HepG2 (cell line): ENCODE measurements around the gene PPP1R12C. TPM values are rescaled to one million over a fixed set of nuclear protein-coding genes. Genes with fewer than 3 reads are reported as not detected.

Experiments
- DMAP1 ChIP-seq: IDR thresholded peaks from 2 replicates; pipeline ENCODE4 v1.6.1; 2016
- GLI4 ChIP-seq: sonication (generic); formaldehyde crosslinking; IDR thresholded peaks from 2 replicates; pipeline ENCODE4 v1.5.1; 2020; ENCODE audit warnings: missing genetic modification reagents, mild to moderate bottlenecking, moderate library complexity, borderline replicate concordance
- HBP1 ChIP-seq: IDR thresholded peaks from 2 replicates; pipeline ENCODE4 v1.6.1; 2016; ENCODE audit warnings: low read depth, control low read depth
- HNRNPK ChIP-seq: fragments of 200-400 bp; formaldehyde crosslinking; IDR thresholded peaks from 2 replicates; pipeline ENCODE4 v1.6.1; 2018; ENCODE audit warnings: low read length, low read depth, moderate library complexity, mild to moderate bottlenecking; ENCODE audit not compliant: poor library complexity, severe bottlenecking
- IRF2 ChIP-seq: IDR thresholded peaks from 2 replicates; pipeline ENCODE4 v1.6.1; 2018; ENCODE audit warnings: missing genetic modification reagents, missing compliant biosample characterization
- JARID2 ChIP-seq: sonication (generic); formaldehyde crosslinking; IDR thresholded peaks from 2 replicates; pipeline ENCODE4 v1.8.1; 2023; ENCODE audit warnings: missing genetic modification reagents, inconsistent platforms; ENCODE audit not compliant: insufficient replicate concordance
- LCORL ChIP-seq, 2 experiments: fragments of 450-650 bp in 1 of 2; sonication (generic) in 1 of 2; formaldehyde crosslinking in 1 of 2; IDR thresholded peaks; 2 replicates each; pipeline versions ENCODE4 v1.5.0 to v1.6.1; 2017 to 2020; ENCODE audit warnings: antibody characterized with exemption in 1 of 2, missing genetic modification reagents in 1 of 2
- MNT ChIP-seq: fragments of 450-650 bp; IDR thresholded peaks from 2 replicates; pipeline ENCODE4 v1.6.1; 2016
- MTA3 ChIP-seq: sonication (generic); formaldehyde crosslinking; IDR thresholded peaks from 2 replicates; pipeline ENCODE4 v1.4.0; 2020; ENCODE audit warnings: missing genetic modification reagents
- NFYC ChIP-seq: IDR thresholded peaks from 2 replicates; pipeline ENCODE4 v1.6.1; 2016; ENCODE audit warnings: missing genetic modification reagents, missing compliant biosample characterization
- NR2F6 ChIP-seq, 2 experiments: IDR thresholded peaks; 2 replicates each; pipeline ENCODE4 v1.6.1; 2016; ENCODE audit warnings: antibody characterized with exemption in 1 of 2, mild to moderate bottlenecking in 1 of 2
- PHF5A ChIP-seq: IDR thresholded peaks from one replicate; pipeline ENCODE4 v1.6.1; 2018; ENCODE audit warnings: low read depth, missing genetic modification reagents; ENCODE audit not compliant: unreplicated experiment
- POLR2AphosphoS2 ChIP-seq: IDR thresholded peaks from 2 replicates; pipeline ENCODE4 v1.6.1; 2011; ENCODE audit warnings: low read depth, low read length, improper control_type of control experiment
- XRCC5 ChIP-seq: fragments of 200-400 bp; formaldehyde crosslinking; optimal IDR thresholded peaks from 2 replicates; pipeline ENCODE3; 2017; ENCODE audit warnings: mild to moderate bottlenecking, low read length
- YEATS4 ChIP-seq: sonication (generic); formaldehyde crosslinking; IDR thresholded peaks from 2 replicates; pipeline ENCODE4 v1.4.0; 2020; ENCODE audit warnings: missing genetic modification reagents, borderline replicate concordance
- ZNF138 ChIP-seq: sonication (generic); formaldehyde crosslinking; IDR thresholded peaks from 2 replicates; pipeline ENCODE4 v1.5.0; 2020; ENCODE audit warnings: mild to moderate bottlenecking, low read depth, missing genetic modification reagents
- ZNF274 ChIP-seq: sonication (generic); formaldehyde crosslinking; IDR thresholded peaks from 2 replicates; pipeline ENCODE4 v1.5.1; 2020; ENCODE audit warnings: mild to moderate bottlenecking, missing genetic modification reagents
- ZNF580 ChIP-seq: IDR thresholded peaks from 2 replicates; pipeline ENCODE4 v1.6.1; 2016; ENCODE audit warnings: low read depth, borderline replicate concordance
- ZNF619 ChIP-seq: sonication (generic); formaldehyde crosslinking; IDR thresholded peaks from 2 replicates; pipeline ENCODE4 v1.4.0; 2020; ENCODE audit warnings: mild to moderate bottlenecking, missing genetic modification reagents
- ZNF691 ChIP-seq: sonication (generic); formaldehyde crosslinking; IDR thresholded peaks from 2 replicates; pipeline ENCODE4 v1.4.0; 2020; ENCODE audit warnings: missing genetic modification reagents, low read depth, mild to moderate bottlenecking, borderline replicate concordance
- ZNF710 ChIP-seq: sonication (generic); formaldehyde crosslinking; IDR thresholded peaks from 2 replicates; pipeline ENCODE4 v1.5.0; 2020; ENCODE audit warnings: mild to moderate bottlenecking, missing genetic modification reagents, borderline replicate concordance
- ZNF777 ChIP-seq: sonication (generic); formaldehyde crosslinking; IDR thresholded peaks from 2 replicates; pipeline ENCODE4 v1.4.0; 2020; ENCODE audit warnings: missing genetic modification reagents
- ZNF790 ChIP-seq: sonication (generic); formaldehyde crosslinking; IDR thresholded peaks from 2 replicates; pipeline ENCODE4 v1.8.0; 2022; ENCODE audit warnings: missing genetic modification reagents, mild to moderate bottlenecking, borderline replicate concordance
- polyA plus RNA-seq, 8 experiments: library from polyadenylated mRNA; depleted of rRNA in 3 of 8; stranded (reverse) in 7 of 8; unstranded in 1 of 8; fragments of >200 nt; fragmentation: Illumina TruSeq in 4 of 8; extraction: Trizol in 4 of 8; gene quantifications; 2 replicates each; pipeline versions ENCODE4 v1.2.1 to v1.2.3, GENCODE V29; 2011 to 2016; ENCODE audit warnings: low read depth in 4 of 8, missing spikeins in 1 of 8, mixed read lengths in 1 of 8; ENCODE audit not compliant: insufficient read depth in 1 of 8
- total RNA-seq, 5 experiments: library from RNA; depleted of rRNA; stranded (reverse); fragments of >200 nt; fragmentation: Illumina TruSeq; extraction: Trizol; gene quantifications; 2 replicates each; pipeline ENCODE4 v1.2.3, GENCODE V29; 2016; ENCODE audit warnings: low read depth in 1 of 5

PPP1R12C gene
- total and polyA plus RNA-seq, 2 of the 13 experiments (the other 11 are each of a cell fraction or from before 2014, with no cell fraction given): 29.7 to 30.3 TPM

GRCh38 chr19:55165952-55166529 lies 48.6 kb upstream of the PPP1R12C start (continued):
- no peak for TF ChIP-seq DMAP1 (CRISPR knock-in tag)
- no peak for TF ChIP-seq ZNF274 (CRISPR knock-in tag)
- no peak for TF ChIP-seq ZNF619 (CRISPR knock-in tag)
- TF ChIP-seq ZNF691 (CRISPR knock-in tag): 0 out of 2 replicates have a peak, but pooled peaks have one; percentile 55
- peak; percentile 29 for TF ChIP-seq JARID2 (CRISPR knock-in tag)
- TF ChIP-seq YEATS4: 0 out of 2 replicates have a peak, but pooled peaks have one; percentile 20
- TF ChIP-seq MTA3 (CRISPR knock-in tag): no peak
- TF ChIP-seq ZNF138: no peak
- peak; percentile 62; the same call in 1 of the 2 replicates for TF ChIP-seq ZNF710 (CRISPR knock-in tag)
- peak; percentile 51 for TF ChIP-seq XRCC5
- no peak for TF ChIP-seq MNT
- TF ChIP-seq IRF2 (CRISPR knock-in tag): peak; percentile 57; the same call in 1 of the 2 replicates
- no peak; the same call in 1 of the 2 replicates for TF ChIP-seq HBP1 (CRISPR knock-in tag)
- TF ChIP-seq NFYC (CRISPR knock-in tag): no peak
- TF ChIP-seq LCORL (IDR thresholded peaks at IDR 0.05): no peak
- no peak for TF ChIP-seq LCORL (CRISPR knock-in tag; IDR thresholded peaks at IDR 0.05)
- TF ChIP-seq HNRNPK: no peak
- TF ChIP-seq ZNF777 (CRISPR knock-in tag): peak; percentile 71
- no peak for TF ChIP-seq ZNF790 (CRISPR knock-in tag)
- no peak for TF ChIP-seq NR2F6 (IDR thresholded peaks at IDR 0.05)
- TF ChIP-seq NR2F6 (CRISPR knock-in tag; IDR thresholded peaks at IDR 0.05): no peak
- peak; percentile 47 for TF ChIP-seq PHF5A (CRISPR knock-in tag)
- TF ChIP-seq ZNF580 (CRISPR knock-in tag): 0 out of 2 replicates have a peak, but pooled peaks have one; percentile 14
- TF ChIP-seq GLI4 (CRISPR knock-in tag): no peak
- TF ChIP-seq POLR2AphosphoS2: no peak
